Astrocyte of the spinal cord (primary cell): ENCODE results near the gene ERFL.

ENCODE experiments used
- DNase-seq: peaks from one replicate; pipeline ENCODE4 v3.0.0; 2011; ENCODE audit warnings: low read depth, low spot score
- H3K4me3 ChIP-seq: 2 replicates; pipeline ENCODE4 v1.5.1; 2011; ENCODE audit warnings: low read depth, mild to moderate bottlenecking, low read length, moderate library complexity
- in situ Hi-C: cut with HindIII; loops from 2 replicates; pipeline ENCODE4 v1.10.0; 2017; ENCODE audit warnings: low sequenced_read_pairs
- TF ChIP-seq, protein P1 (sequence below): IDR thresholded peaks from 2 replicates; pipeline ENCODE4 v1.5.1; 2012; ENCODE audit warnings: low read depth, mild to moderate bottlenecking, low read length, inconsistent platforms

The ERFL gene

GRCh38 chr19:41903193-41903953, 24.9 kb downstream of the ERFL start:
- in situ Hi-C loops = no loop called here
- TF ChIP-seq, protein P1, sequence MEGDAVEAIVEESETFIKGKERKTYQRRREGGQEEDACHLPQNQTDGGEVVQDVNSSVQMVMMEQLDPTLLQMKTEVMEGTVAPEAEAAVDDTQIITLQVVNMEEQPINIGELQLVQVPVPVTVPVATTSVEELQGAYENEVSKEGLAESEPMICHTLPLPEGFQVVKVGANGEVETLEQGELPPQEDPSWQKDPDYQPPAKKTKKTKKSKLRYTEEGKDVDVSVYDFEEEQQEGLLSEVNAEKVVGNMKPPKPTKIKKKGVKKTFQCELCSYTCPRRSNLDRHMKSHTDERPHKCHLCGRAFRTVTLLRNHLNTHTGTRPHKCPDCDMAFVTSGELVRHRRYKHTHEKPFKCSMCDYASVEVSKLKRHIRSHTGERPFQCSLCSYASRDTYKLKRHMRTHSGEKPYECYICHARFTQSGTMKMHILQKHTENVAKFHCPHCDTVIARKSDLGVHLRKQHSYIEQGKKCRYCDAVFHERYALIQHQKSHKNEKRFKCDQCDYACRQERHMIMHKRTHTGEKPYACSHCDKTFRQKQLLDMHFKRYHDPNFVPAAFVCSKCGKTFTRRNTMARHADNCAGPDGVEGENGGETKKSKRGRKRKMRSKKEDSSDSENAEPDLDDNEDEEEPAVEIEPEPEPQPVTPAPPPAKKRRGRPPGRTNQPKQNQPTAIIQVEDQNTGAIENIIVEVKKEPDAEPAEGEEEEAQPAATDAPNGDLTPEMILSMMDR = no peak
- H3K4me3 ChIP-seq = no peak overlapping the region
- no peak for DNase-seq

- no peak for DNase-seq
- in situ Hi-C loops = no loop called here
- TF ChIP-seq, protein P1 = no peak
- H3K4me3 ChIP-seq = no peak overlapping the region
Measured at GRCh38 chr19:41902594-41902993, 25.7 kb downstream of the ERFL start.

DNA sequence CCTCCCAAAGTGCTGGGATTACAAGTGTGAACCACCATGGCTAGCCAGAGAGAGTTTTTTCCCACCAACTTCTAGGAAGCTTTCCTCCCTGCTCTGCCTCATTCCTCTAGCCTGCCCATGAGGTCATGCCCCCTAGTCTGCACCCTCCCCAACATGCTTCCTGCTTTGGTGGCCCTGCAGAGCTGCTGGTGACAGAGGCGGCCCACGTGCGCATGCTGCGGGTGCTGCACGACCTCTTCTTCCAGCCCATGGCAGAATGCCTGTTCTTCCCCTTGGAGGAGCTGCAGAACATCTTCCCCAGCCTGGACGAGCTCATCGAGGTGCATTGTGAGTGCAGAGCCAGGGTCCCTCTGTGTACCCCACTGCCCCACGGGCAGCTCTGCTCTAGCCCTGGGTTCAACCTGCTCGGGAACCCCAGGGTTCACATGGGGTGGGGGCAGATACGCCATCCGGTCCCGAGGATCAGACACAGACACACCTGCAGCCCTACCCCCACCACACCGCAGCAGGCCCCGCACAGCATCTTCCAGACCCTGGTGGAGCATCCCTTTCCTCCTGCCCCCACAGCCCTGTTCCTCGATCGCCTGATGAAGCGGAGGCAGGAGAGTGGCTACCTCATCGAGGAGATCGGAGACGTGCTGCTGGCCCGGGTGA, 26.4 kb downstream of the ERFL start:
- in situ Hi-C loops = no loop called here
- TF ChIP-seq, protein P1 = no peak
- DNase-seq = no peak
- H3K4me3 ChIP-seq = no peak overlapping the region

- H3K4me3 ChIP-seq = no peak overlapping the region
- TF ChIP-seq, protein P1 = no peak
- in situ Hi-C loops = no loop called here
- DNase-seq = no peak
Measured at GRCh38 chr19:41898235-41898634, 30.0 kb downstream of the ERFL start.

DNA sequence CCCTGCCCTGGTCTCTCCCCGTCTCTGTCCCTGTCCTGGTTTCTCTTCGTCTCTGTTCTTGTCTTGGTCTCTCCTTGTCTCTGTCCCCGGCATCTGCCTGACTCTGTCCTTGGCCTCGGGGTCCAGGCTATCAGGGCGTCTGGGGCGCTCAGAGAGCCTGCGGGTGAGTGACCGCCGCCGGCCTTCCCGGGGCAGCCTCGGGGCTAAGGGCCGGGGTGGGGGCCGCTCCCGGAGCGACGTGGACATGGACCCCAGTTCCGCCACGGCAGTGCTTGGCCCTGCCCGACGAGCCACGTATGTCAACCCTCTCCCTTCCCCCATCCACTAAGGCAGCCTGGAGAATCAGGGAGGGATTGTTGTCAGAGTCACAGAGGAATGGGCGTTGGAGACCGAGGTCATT, 30.4 kb downstream of the ERFL start:
- TF ChIP-seq, protein P1 = no peak
- no peak overlapping the region for H3K4me3 ChIP-seq
- DNase-seq = no peak
- in situ Hi-C loops = no loop called here

GRCh38 chr19:41897181-41897580, 31.1 kb downstream of the ERFL start:
- TF ChIP-seq, protein P1 = no peak
- in situ Hi-C loops = no loop called here
- H3K4me3 ChIP-seq = no peak overlapping the region
- no peak for DNase-seq
